Heart left ventricle (tissue), 13 donors: ENCODE data around the gene SLC30A4.

Source experiments
- CTCF ChIP-seq, 12 donors: fragments of 200-600 bp; sonication (generic) in 4 of 12; IDR thresholded peaks; one replicate each; pipeline versions ENCODE4 v1.5.0 to v1.8.0; 2018 to 2022; ENCODE audit warnings: antibody characterized with exemption in 12 of 12, mild to moderate bottlenecking in 5 of 12
- POLR2A ChIP-seq, 2 donors: fragments of 450-650 bp; IDR thresholded peaks; one replicate each; pipeline ENCODE4 v1.6.1; 2017; ENCODE audit warnings: antibody characterized with exemption in 2 of 2, mild to moderate bottlenecking in 2 of 2, moderate library complexity in 2 of 2
- donor health status: ischemic (EF 13 %, LVEDD 7.1; RV severe dilation, severe dysfunction).
- donor health status: DM: no; HTN: yes; CAD: no.
- donor health status: DM: no; HTN: no; CAD: no.
- donor health status: ischemic (EF 25% LVEDD 6.9; RV normal size, moderate dysfunction).
- donor health status: ischemic (EF 25% LVEDD 5.7; RV mildly dilated, moderate dysfunction).
- donor health status: ischemic (EF 35%, LVEDD 5.7; RV mildly dilated, moderate dysfunction).
- donor health status: nonischemic (EF 11% LVEDD 7.7; RV severe dilation, severe dysfunction).
- donor health status: DM: yes; HTN: yes; CAD: no.
- donor health status: PGD.
- donor health status: ischemic (EF 29% LVEDD 5.4; RV normal size, mild dysfunction).
- donor health status: nonischemic (EF 23%, LVEDD 6.1; RV moderate dilation, normal function).

- TF ChIP-seq CTCF (IDR thresholded peaks at IDR 0.05): no peak
- no peak for TF ChIP-seq POLR2A (IDR thresholded peaks at IDR 0.05)
These were observed 74.3 kb downstream of the SLC30A4 start for GRCh38 chr15:45448066-45448915.
